ENCODE results near the gene INSYN2B.

DNA sequence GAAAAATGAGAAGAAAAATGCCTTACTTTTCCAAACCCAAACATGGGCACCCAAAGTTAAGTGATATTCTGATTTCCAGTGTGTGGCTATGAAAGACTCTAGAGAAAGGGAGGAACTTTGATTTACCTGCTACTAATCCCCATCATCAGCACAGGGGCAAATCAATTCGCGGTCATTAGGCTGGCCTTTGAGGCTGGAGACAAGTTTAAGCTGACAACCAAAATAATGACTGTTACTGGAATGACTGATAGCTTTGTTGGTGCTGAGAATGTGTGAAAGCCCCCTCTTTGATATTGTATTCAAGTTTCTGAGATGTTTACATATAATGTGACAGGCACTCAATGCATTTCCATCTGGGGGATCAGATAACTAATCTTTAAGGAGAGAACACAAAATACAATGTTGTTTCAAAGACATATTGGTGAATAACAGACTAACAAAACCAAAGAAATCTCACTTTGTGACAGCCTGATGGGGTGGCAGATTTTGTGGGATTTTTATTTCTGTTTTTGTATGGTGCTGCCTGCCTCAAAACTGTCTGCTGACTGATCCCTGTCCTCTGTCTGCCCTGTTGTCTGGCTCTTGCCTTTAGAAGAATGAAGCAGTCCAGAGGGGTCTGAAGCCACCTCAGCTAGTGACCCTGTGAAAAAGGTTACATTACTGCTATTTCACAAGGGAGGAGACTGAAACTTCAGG lies 12.6 kb upstream of the INSYN2B start:
- TF ChIP-seq POLR2AphosphoS5 (IDR thresholded peaks at IDR 0.05) (no peak), EP300 (IDR thresholded peaks at IDR 0.05) (no peak)
- TF ChIP-seq, protein P1, sequence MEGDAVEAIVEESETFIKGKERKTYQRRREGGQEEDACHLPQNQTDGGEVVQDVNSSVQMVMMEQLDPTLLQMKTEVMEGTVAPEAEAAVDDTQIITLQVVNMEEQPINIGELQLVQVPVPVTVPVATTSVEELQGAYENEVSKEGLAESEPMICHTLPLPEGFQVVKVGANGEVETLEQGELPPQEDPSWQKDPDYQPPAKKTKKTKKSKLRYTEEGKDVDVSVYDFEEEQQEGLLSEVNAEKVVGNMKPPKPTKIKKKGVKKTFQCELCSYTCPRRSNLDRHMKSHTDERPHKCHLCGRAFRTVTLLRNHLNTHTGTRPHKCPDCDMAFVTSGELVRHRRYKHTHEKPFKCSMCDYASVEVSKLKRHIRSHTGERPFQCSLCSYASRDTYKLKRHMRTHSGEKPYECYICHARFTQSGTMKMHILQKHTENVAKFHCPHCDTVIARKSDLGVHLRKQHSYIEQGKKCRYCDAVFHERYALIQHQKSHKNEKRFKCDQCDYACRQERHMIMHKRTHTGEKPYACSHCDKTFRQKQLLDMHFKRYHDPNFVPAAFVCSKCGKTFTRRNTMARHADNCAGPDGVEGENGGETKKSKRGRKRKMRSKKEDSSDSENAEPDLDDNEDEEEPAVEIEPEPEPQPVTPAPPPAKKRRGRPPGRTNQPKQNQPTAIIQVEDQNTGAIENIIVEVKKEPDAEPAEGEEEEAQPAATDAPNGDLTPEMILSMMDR (IDR thresholded peaks at IDR 0.05) = no peak

Measured in gastroesophageal sphincter (tissue), 3 donors.